ENCODE data around the gene HS2ST1. TPM values are rescaled to one million over a fixed set of nuclear protein-coding genes. Genes with fewer than 3 reads are reported as not detected.
"Not testable (repeated sequence)": the region's sequence is repeated elsewhere in the genome, so short reads cannot be mapped to it uniquely, and the experiment has no call there.

Gene HS2ST1
- polyA plus RNA-seq (ENCODE audit: insufficient read depth in 1 of 5, insufficient read length in 5 of 5, low replicate concordance in 1 of 5): 100 to 1,000 TPM in 1 of 5 donors, 10 to 100 TPM in 4; 48.1 to 119 (median 89.6) TPM
- long read RNA-seq, donor 1, full-length matches to known transcripts: 33 of 45 reads
- long read RNA-seq, donor 1, partial matches to known transcripts: 12 of 45 reads
- long read RNA-seq, donor 1, other reads (novel, unspliced or antisense): 0 of 45 reads
- long read RNA-seq, donor 2, full-length matches to known transcripts: 16 of 16 reads
- long read RNA-seq, donor 2, partial matches to known transcripts: 0 of 16 reads
- long read RNA-seq, donor 2, other reads (novel, unspliced or antisense): 0 of 16 reads
- long read RNA-seq, donor 3, full-length matches to known transcripts: 16 of 16 reads
- long read RNA-seq, donor 3, partial matches to known transcripts: 0 of 16 reads
- long read RNA-seq, donor 3, other reads (novel, unspliced or antisense): 0 of 16 reads
- long read RNA-seq, donor 4, full-length matches to known transcripts: 21 of 29 reads
- long read RNA-seq, donor 4, partial matches to known transcripts: 8 of 29 reads
- long read RNA-seq, donor 4, other reads (novel, unspliced or antisense): 0 of 29 reads
- long read RNA-seq, donor 5, full-length matches to known transcripts: 31 of 53 reads
- long read RNA-seq, donor 5, partial matches to known transcripts: 22 of 53 reads
- long read RNA-seq, donor 5, other reads (novel, unspliced or antisense): 0 of 53 reads
- long read RNA-seq, donor 6, full-length matches to known transcripts: 23 of 33 reads
- long read RNA-seq, donor 6, partial matches to known transcripts: 10 of 33 reads
- long read RNA-seq, donor 6, other reads (novel, unspliced or antisense): 0 of 33 reads
- long read RNA-seq, donor 7, full-length matches to known transcripts: 28 of 41 reads
- long read RNA-seq, donor 7, partial matches to known transcripts: 7 of 41 reads
- long read RNA-seq, donor 7, other reads (novel, unspliced or antisense): 6 of 41 reads
- long read RNA-seq, donor 8, full-length matches to known transcripts: 16 of 16 reads
- long read RNA-seq, donor 8, partial matches to known transcripts: 0 of 16 reads
- long read RNA-seq, donor 8, other reads (novel, unspliced or antisense): 0 of 16 reads

DNA sequence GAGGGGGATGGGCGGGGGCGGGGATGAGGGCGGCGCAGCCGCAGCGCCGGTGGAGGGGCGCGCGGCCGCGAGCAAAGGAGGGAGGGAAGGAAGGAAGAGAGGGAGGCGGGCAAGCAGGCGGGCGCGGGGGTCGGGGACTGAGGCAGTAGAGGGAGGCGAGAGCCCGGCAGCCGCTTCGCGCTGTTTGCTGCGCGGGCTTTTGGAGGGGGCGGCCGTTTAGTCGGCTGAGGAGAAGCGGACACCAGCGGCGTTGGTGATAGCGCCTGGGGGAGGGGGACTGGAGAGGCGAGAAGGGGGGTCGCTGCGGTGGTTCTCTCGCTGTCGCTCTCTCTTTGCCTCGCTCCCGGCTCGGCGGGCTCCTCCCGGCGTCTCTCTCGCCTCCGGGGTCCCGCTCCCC is at the start of gene HS2ST1:
Gene HS2ST1, plus strand, starts transcription at position 35 of the 397 bp plus-strand sequence.
- DNase-seq: no peak

DNA sequence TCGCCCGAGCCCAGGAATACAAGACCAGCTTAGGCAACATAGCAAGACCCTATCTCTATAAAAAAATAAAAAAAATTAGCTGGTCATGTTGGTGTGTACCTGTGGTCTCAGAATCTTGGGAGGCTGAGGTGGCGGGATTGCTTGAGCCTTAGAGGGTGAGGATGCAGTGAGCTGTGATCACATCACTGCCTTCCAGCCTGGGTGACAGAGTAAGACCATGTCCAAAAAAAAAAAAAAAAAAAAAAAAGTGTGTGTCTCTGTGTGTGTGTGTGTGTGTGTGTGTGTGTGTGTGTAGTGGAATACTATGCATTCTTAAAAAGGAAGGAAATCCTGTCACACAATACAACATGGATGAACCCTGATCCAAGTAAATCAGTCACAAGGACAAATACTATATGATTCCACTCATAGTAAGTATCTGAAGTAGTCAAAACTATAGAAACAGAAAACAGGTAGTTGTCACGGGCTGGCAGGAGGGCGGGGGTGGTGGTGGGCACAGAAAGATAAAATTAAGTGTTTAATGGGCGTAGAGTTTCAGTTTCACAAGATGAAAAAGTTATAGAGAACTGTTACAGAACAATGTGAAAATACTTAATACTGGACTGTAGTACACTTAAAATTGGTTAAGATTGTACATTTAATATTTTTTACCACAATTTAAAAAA is 48.3 kb upstream of the HS2ST1 start:
- DNase-seq: no peak

DNA sequence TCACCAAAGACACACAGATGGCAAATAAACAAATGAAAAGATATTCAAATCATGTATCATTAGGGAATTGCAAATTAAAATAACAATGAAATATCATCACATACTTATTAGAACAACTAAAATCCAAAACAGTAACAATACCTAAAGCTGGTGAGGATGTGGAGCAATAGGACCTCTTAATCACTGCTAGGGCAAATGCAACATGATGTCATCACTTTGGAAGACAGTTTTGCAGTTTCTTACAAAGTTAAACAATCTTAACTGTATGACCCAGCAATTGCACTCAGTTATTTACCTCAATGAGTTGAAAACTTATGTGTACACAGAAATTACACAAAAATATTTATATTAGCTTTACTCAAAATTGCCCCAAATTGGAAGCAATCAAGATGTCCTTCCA is 47.8 kb upstream of the HS2ST1 start:
- DNase-seq: no peak

DNA sequence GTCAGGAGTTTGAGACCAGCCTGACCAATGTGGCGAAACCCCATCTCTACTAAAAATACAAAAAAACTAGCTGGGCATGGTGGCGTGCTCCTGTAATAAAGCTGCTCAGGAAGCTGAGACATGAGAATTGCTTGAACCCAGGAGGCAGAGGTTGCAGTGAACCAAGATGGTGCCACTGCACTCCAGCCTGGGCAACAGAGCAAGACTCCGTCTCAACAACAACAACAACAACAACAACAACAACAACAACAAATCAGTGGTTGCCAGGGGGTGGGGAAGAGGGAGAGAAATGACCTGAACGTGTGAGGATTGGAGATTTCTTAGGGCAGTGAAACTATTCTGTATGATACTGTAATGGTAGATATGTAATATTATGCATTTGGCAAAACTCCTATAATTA is 47.2 kb upstream of the HS2ST1 start:
- not testable (repeated sequence) for DNase-seq

DNA sequence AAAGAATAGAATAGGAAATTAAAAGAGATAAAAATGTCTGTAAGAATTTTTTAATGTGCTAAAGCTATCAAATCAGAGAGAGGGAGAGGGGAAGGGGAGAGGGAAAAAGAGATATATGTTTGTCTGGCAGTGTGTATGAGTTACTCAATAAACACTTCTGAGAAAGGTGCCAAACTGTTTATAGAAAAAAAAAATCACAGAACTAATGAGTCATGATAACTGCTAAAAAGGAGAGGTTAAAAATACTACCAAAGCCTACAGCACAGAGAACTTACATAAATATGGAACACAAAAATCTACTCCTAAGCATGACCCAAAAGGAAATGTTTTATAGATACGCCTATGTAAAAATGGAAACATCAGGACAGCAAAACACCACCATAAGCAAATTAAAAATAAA is 46.0 kb upstream of the HS2ST1 start:
- DNase-seq: no peak

DNA sequence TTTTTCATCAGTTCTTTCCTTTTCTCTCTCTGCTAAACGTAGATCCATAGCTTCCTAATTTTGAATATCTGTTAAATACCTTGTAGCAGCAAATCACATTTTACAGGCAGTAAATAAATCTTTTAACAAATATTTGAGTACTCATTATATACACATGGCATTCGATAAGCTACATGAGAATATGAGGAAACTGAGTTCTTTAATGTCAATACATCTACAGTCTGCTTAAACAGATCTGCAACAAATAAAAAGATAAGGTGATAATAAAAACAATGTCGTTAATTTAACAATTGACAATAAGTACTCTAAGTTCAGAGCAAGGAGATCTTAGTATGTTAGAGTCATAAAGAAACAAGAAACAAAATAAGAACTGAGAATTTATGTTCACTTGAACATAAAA is 43.4 kb upstream of the HS2ST1 start:
- DNase-seq: no peak

DNA sequence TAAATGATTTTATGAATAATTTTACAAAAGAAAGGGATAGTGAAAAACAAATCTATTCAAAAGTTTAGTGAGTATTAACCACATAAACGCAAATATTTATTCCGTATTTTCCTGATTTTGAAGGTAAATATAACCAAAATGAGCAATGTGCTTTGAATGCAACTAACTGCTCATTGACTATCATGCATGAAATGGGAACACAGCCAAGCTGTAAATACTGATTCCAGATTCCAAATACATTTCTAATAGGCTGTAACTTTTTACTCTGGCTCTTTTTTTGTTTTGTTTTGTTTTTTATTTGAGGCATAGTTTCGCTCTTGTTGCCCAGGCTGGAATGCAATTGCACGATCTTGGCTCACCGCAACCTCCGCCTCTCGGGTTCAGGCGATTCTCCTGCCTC is 42.3 kb upstream of the HS2ST1 start:
- peak; percentile 13 to 16 for DNase-seq

DNA sequence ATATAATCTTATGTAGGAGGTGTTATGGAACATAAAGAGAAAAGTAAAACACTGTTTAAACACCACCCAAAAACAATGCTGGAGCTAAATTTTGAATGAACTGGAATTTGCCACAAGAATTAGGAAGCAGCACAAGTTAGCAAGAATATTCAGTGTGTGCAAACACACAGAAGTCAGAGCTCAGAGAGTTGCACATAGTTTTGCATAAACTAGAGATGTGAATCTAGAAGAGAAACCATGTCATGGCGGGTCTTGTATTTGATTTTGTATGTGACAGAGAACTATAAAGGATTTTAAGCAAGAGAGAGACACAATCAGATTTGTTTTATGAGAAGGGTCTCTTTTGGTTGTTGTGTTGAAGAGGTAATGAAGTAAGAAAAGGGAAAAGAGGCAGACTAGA is 38.7 kb upstream of the HS2ST1 start:
- DNase-seq: no peak

DNA sequence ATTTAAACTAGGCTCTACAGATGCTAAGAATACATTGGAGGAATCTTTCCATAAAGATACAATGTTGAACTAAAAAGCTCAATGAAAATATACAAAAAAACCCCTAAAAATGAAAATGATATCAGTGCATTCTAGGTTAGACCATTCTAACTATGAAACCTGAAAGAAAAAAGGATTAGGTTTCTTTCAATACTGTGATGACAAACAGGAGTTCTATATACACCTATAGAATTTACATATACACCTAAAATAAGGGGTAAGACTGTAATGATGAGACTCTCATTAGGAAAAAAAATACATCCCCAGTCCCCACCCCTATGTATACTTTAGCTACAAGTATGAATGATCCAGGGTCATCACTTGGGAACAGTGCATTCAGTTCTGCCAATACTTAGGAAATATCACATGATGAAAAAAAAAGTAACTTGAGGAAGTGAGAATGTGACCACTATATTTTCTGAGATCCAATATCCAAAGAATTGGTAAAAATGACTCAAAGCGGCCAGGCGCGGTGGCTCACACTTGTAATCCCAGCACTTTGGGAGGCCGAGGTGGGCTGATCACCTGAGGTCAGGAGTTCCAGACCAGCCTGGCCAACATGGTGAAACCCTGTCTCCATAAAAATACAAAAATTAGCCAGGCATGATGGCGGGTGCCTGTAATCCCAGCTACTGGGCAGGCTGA is 26.8 kb upstream of the HS2ST1 start:
- no peak for DNase-seq

DNA sequence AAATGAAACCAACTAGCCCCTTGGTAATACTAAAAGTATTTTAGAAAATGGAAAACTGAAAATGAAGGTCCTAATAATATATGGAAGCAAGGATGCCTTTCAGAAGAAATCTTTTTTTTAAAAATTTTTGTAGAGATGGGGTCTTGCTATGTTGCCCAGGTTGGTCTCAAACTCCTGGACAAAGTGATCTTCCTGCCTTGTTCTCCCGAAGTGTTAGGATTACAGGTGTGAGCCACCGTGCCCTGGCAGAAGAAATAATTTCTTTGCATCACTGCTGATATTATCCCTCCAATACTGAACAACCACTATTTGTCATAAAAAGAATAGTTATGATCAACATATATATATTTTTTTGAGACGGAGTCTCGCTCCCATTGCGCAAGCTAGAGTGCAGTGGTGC is 26.1 kb upstream of the HS2ST1 start:
- DNase-seq: no peak

DNA sequence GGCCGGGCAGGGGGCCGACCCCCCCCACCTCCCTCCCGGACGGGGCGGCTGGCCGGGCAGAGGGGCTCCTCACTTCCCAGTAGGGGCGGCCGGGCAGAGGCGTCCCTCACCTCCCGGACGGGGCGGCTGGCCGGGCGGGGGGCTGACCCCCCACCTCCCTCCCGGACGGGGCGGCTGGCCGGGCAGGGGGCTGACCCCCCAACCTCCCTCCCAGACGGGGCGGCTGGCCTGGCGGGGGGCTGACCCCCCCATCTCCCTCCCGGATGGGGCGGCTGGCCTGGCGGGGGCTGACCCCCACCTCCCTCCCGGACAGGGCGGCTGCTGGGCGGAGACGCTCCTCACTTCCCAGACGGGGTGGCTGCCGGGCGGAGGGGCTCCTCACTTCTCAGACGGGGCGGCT is 15.0 kb upstream of the HS2ST1 start:
- DNase-seq: not testable (repeated sequence)

DNA sequence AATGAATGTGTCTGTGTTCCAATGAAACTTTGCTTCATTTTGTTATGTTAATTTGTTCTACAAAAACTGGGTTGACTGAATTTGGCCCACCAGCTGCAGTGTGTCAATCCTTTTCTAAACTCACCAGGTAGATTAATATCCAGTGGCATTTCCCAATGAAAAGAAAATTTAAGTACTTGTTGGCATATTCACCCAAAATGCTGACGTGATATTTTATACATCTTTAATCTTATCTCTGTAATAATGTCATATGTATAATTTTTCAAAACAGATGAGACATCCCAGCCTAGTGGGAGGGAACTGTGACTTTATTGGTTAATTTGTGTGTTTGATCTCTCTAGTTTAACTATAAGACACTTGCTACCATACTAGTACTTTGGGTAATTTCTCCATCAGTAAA is 8.6 kb upstream of the HS2ST1 start:
- no peak for DNase-seq

DNA sequence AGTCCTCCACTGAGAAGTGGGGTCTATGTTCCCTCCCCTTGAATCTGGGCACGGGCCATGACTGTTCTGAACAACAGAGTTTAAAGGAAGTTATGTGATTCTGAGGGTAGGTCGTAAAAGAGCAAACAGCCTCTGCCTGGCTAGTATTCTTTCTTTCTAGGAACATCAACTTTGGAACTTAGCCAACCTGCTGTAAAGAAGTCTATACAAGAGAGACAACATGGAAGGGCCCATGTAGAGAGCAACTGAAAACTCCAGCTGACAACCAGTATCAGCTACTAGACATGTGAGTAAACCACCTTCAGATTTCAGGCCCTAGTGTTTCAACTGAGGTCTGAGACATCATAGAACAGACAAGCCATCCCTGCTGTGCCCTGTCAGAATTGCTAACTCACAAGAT is 8.0 kb upstream of the HS2ST1 start:
- DNase-seq: no peak

DNA sequence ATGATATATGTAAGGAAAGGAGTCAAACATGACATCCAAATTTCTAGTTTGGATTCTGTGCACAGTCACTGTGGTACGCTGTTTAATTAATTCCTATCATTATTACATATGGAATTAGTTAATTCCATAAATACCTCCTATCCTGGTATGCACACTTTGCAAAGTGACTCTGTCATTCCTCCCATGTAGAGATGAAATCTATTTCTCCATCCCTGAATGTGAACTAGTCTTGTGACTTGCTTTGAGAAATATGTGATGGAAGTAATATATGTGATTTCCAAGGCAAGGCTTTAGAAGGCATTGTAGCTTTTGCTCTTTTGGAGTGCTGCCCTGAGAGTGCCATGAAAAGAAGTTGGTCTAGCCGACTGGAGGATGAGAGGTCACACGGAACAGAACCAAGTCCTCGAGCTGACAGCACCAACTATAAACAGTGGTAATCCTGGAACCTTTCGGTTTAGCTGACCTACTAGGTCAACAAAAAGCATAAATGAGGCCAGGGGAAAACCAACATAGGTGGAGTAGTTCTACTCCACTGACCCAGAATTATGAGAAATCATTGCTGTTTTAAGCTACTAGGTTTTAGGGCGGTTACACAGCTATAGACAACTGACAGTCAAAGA is 2.0 kb upstream of the HS2ST1 start:
- DNase-seq: no peak

DNA sequence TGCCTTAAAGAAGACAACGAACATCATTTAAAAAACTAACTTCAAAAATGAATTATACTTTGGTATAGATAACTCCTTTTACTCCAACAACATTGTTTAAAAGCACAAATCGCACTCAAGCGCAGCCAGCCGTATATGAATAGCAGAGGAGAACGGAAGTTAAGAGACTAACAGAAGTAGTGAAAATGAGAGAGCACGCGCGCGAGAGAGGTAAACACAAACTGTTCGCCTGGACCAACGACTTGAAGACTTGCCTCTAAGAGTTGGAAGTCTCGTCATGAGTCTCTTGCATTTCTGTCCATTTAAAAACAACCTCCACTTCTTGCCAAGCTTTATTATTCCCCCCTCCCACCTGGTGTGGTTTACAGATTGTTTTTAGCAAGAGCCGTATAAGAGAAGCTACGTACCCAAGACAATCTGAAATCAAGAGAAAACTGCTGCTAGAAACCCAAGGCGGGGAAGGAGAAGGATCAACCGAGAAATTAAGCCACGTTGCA is 988 bp upstream of the HS2ST1 start:
- DNase-seq: no peak

DNA sequence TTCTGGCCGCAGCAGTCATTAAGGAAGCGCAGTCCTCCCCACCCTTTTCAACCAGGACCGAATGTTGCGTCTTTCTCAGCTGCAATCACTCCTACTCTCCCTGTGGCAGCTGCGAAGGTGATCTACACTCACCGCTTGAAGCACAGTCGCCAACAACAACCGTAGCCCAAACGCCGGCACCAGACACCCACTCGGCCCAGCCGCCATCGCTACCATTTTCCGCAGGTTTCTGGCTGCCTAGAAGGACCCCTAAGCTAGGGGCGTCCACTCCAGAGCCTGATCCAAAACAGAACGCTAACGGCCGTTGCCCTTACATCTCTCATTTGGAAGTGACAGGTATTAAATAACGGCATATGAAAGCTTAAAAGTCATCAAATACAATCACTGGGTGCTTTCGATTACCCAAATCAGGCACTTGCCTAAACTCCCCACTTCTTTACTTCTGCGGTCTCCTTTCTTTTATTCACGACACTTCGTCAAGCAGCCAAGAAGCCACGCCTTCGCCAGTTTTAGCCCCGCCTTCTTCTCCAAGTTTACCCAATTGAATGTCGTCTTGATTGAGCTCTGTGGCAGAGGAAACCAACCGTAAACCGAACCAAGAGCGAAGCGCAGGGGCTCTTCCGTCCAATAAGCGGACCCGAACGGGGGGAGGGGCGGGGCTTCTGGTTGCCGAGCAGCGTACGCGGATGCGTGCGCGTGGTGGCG is 387 bp upstream of the HS2ST1 start, which contains the start of gene SELENOF:
Gene SELENOF, minus strand, starts transcription at position 231 of the 705 bp plus-strand sequence. Its CDS starts 15 bp downstream, at position 216.
- peak; percentile 100 for DNase-seq

DNA sequence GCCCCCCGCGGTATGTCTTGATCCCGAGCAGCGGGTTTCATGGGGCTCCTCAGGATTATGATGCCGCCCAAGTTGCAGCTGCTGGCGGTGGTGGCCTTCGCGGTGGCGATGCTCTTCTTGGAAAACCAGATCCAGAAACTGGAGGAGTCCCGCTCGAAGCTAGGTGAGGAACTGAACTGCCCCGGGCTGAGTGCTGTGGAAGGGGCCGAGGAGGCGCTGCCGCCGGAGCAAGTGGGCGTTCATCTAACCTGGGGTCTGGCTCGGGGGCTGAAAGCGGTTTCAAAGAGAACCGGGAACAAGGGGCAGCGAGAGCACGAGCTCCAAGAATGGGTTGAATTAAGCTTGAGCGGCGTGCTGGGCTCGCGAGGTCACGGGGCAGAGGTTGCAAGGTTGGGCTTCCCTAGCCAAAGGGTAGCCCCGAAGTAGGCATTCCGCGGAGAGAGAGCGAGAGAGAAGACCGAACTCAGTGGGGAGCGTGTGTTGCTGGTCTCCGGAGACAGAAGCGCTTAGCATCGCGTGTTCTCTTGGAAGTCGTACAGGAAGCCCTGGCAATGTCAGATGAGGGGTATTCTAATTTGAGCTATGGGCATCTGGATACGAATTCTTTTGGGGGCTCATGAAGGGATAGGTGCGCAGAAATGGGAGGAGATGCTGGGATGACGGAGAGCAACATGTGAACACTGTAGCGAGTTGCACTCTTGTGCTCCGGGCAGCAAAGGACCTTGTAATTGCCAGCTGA is 732 bp downstream of the HS2ST1 start:
- DNase-seq: peak; percentile 50 to 63

DNA sequence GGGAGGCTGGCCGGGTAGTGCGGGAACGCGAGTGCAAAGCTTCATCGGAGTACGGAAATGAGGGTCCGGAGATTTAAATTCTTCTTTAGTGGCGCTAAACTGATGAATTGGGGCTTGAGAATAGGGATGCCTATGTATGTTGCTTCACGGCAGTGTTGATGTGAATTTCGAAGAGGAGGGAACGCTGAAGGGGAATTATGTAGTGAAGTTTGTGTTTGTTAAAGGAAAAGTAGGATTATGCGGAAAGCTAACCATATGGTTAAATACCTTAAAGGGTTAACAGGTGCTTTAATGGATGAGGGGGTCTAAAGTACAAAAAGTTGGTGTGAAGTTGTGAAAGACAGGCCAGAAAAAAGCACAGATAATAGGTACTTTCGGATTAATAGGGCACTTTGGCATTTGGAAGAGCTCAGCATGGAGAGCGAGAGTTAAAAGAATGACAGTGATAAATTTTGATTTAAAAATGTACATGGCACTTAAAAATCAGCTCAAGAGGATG is 1.4 kb downstream of the HS2ST1 start:
- no peak for DNase-seq

DNA sequence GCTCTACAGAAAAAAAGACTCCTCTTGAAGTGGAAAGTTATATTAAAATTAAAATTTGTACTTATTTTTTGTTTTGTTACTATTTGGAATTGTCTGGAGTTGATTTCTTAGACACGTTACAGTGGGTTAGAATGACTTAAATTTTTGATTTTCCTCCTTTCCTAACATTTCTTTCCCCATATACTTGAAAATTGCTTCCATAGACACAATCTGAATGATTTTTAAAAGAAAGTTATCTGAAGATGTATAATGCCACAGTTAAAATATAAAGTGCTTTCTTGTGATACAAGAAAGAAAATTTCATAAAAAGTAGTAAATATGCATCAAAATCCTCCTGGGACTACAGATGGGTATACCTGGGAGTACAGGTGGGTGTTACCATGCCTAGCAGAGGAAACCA is 2.3 kb downstream of the HS2ST1 start:
- no peak for DNase-seq
